SK-N-SH treated with all-trans-retinoic acid at 6 μM for 48 hours (cell line): ENCODE measurements around the gene CYP11A1.

Experiments used
- ARNTL ChIP-seq: fragments of 450-650 bp; formaldehyde crosslinking; IDR thresholded peaks from 2 replicates; pipeline ENCODE4 v1.5.0; 2020; ENCODE audit warnings: low read depth, mild to moderate bottlenecking, moderate library complexity, borderline replicate concordance
- PATZ1 ChIP-seq: fragments of 250-450 bp; sonication (Bioruptor Pico); IDR thresholded peaks from 2 replicates; pipeline ENCODE4 v1.8.0; 2020; ENCODE audit warnings: mild to moderate bottlenecking, moderate library complexity, borderline replicate concordance
- RARB ChIP-seq: fragments of 250-450 bp; sonication (Bioruptor Pico); IDR thresholded peaks from 2 replicates; pipeline ENCODE4 v1.8.0; 2021; ENCODE audit warnings: mild to moderate bottlenecking, moderate library complexity
- TCF4 ChIP-seq: fragments of 250-450 bp; sonication (Bioruptor Pico); IDR thresholded peaks from 2 replicates; pipeline ENCODE4 v1.8.0; 2021; ENCODE audit warnings: mild to moderate bottlenecking, moderate library complexity, borderline replicate concordance
- ZFP30 ChIP-seq: fragments of 450-650 bp; formaldehyde crosslinking; IDR thresholded peaks from 2 replicates; pipeline ENCODE4 v1.5.0; 2022; ENCODE audit warnings: mild to moderate bottlenecking, moderate library complexity
- TF ChIP-seq, protein P1 (sequence below): fragments of 250-450 bp; sonication (Bioruptor Pico); IDR thresholded peaks from 2 replicates; pipeline ENCODE4 v1.5.1; 2020; ENCODE audit warnings: low read depth, mild to moderate bottlenecking, moderate library complexity

GRCh38 chr15:74388363-74388951, 21.0 kb upstream of the CYP11A1 start:
- TF ChIP-seq, protein P1, sequence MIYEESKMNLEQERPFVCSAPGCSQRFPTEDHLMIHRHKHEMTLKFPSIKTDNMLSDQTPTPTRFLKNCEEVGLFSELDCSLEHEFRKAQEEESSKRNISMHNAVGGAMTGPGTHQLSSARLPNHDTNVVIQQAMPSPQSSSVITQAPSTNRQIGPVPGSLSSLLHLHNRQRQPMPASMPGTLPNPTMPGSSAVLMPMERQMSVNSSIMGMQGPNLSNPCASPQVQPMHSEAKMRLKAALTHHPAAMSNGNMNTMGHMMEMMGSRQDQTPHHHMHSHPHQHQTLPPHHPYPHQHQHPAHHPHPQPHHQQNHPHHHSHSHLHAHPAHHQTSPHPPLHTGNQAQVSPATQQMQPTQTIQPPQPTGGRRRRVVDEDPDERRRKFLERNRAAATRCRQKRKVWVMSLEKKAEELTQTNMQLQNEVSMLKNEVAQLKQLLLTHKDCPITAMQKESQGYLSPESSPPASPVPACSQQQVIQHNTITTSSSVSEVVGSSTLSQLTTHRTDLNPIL (CRISPR knock-in tag): no peak
- TF ChIP-seq TCF4 (CRISPR knock-in tag): no peak
- TF ChIP-seq ZFP30 (CRISPR knock-in tag): no peak
- no peak for TF ChIP-seq PATZ1 (CRISPR knock-in tag)
- no peak for TF ChIP-seq ARNTL (CRISPR knock-in tag)
- no peak for TF ChIP-seq RARB (CRISPR knock-in tag)
